GM18951 (cell line): ENCODE results near the gene IL20RA.
"Not testable (repeated sequence)": the region's sequence is repeated elsewhere in the genome, so short reads cannot be mapped to it uniquely, and the experiment has no call there.

Source experiments
- POLR2A ChIP-seq: IDR thresholded peaks from 4 replicates; pipeline ENCODE4 v1.6.1; 2011; ENCODE audit warnings: mild to moderate bottlenecking; ENCODE audit not compliant: insufficient read length, insufficient read depth; ENCODE audit errors: extremely low read depth
- in situ Hi-C: fragments of 300-500 bp; cut with MboI; formaldehyde crosslinking; loops from one replicate; pipeline ENCODE4 v1.12.0; 2022; ENCODE audit warnings: low sequenced_read_pairs, mixed read lengths, inconsistent platforms; ENCODE audit not compliant: unreplicated experiment

IL20RA gene

DNA sequence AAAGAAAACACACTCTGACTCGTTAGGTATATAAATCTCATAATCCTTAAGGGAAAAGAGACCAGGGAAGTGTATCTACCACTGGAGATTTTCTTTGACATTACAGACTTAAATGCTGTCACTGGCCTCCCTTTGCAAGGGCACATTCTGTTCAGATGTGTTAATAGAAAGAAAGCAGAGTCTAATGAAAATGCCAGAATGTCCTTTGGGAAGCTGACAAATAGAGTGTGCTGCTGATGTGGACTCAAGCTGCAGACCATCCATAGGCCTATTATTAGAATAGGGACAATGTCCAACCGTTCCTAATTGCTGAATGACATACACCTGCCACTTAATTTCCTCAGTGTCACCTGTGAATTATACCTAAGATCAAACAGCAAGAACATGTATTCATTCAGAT is 81.5 kb downstream of the IL20RA start:
- TF ChIP-seq POLR2A: no peak
- in situ Hi-C loops: no loop called here

DNA sequence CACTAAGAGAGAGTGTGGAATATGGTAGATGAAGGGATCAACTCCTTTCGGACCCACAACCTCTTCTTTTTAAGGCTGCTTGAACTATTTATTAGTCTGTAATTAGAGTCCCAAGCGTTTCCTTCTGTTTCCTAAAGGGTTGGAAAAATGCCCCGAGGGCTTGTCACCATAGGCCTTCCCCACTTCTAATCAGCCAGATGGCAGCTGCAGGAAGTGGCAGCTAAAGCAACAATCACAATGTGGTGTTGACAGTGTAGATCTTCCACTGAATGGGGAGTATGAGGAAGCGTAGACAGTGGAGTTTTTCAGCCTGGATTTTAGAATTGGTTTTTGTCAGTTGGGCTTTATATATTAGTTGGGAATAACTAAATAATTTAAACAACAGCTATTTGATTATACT is 82.1 kb downstream of the IL20RA start:
- TF ChIP-seq POLR2A: no peak
- in situ Hi-C loops: no loop called here

DNA sequence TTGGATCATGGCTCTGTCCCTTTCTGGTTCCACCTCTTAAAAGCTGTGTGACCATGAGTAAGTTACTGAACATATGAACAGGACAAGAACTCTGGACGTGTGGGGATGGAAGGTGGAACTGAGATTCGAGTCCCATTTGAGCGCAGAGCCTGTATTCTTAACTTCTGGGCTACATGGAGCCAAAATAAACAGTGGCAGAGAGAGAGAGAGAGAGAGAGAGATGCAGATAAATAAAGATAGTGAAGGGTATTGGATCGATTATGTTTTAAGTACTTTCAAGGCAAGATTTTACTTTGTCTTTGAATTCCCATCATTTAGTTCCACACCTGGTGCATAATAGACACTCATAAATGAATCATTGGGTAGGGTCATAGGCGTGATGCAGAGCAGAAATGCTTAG is 82.9 kb downstream of the IL20RA start:
- no peak for TF ChIP-seq POLR2A
- in situ Hi-C loops: no loop called here

DNA sequence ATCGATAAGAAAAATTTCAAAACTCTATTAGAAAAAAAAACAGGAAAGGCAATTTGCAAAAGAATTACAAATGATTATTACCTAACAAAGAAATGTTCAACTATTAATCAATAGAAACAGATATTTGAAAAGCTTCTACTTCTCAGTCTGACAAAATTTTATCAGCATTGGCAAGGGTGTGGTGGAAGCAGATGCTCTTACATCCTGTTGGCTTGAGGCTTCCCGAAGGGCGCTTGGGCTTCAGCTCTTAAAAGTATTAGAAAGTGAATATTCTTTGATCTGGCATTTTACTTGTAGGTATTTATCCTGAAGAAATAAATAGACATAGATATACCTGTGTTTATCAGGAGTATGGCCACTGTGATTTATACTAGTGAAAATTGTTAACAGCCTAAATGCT is 84.0 kb downstream of the IL20RA start:
- TF ChIP-seq POLR2A: no peak
- in situ Hi-C loops: no loop called here

DNA sequence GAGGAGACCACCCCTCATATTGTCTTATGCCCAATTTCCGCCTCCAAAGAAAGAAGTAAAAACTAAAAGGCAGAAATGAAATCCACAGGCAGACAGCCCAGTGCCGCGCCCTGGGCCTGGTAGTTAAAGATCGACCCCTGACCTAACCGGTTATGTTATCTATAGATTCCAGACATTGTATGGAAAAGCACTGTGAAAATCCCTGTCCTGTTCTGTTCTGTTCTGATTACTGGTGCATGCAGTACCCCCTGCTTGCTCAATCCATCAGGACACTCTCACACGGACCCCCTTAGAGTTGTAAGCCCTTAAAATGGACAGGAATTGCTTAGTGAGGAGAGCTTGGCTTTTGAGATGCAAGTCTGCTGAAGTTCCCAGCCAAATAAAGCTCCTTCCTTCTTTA is 84.8 kb downstream of the IL20RA start:
- in situ Hi-C loops: not testable (repeated sequence)

DNA sequence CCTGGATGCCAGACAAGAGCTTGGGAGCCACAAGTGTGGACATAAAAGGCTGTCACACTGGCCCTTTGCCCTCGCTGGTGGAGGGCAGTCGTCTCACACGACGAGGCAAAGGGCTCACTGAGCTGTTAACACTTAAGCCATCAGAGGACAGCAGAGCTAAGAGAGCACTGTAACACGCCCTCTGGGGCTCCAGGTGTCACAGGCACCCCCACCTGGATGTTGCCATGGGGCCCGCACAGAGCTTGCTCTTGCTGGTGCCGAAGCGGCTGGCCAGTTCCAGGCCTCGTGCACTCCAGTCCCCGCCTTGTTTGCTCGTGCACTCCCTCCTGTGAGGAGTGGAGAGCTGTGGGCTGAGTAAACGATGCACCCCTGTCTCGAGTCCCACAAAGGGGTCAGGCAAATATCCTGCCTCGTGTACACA is 85.3 kb downstream of the IL20RA start:
- in situ Hi-C loops: no loop called here
- no peak for TF ChIP-seq POLR2A

DNA sequence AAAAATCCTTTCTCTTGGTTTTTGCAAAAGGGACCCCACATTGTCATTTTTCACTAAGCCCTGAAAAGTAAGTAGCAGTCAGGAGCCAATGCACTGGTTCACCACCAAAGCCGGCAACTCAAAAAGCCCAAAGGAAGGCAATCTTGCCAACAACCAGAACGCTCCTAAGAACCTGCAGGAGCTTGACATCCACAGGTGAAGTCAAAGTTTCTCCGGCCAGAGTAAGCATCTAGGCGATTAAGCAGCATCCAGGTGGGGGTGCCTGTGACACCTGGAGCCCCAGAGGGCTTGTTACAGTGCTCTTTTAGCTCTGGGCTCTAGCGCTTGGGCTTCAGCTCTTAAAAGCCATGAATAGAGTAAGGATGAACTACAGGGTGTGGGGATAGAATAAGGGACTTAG is 86.6 kb downstream of the IL20RA start:
- in situ Hi-C loops: no loop called here
- no peak for TF ChIP-seq POLR2A

DNA sequence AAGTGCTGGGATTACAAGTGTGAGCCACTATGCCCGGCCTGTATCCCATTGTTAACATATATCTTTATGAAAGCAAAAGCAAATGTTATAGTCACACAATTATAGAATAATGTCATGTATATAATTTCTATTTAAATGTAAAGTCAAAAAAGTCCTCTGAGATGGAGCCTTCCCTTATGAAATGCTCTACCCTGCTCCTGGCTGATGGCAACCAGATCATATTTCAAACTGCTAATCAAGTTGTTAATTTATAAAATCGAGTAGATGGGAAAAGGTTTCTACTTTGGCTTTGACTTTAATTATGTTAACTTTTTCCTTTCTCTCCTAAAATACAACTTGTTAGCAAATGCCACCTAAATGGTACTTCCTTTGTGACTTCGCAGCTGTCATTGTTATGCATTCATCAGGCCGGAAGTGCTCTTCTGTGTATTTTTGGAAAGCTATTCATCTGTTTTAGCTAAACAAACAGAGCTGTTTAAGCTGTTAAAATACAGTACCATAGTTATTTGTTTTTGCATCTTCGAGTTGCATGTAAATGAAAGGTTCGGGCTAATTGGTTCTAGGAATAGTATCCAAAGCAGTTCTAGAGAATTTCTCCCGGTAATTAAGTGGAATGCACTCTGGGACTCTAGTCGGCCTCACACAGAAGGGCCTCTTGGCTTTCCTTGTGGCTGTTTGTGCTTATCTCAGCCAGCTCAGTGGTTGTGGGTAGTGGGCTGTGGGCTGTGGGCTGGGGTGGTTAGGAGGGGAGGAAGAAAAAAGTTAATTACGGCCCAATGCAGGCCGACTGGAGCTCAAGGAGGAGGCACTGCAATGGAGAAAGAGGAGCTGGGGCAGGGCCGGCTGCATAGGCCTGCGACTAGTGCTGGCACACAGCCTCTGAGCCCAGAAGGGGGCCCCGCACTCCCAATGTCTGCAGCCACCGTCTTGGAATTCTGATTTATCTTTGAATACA is 87.9 kb downstream of the IL20RA start:
- in situ Hi-C loops: no loop called here
- TF ChIP-seq POLR2A: no peak

DNA sequence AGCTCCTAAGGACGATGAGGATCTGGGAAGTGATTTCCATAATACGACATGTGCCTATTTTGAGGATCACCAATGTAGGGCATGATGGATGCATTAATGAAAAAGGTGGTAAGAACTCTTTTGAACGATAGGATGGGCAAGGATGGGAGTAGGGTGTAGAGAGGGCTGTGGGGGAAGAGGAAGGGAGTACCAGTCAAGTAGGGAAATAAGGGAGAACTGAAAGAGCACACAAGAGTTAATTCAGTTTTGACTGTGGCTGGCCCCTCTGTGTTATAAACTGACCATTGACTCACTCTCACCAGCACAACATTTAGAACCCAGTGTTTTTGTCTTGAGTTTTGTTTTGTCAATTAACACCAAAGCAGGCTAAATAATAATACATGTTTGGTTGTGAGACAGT is 89.6 kb downstream of the IL20RA start:
- no peak for TF ChIP-seq POLR2A
- in situ Hi-C loops: no loop called here

DNA sequence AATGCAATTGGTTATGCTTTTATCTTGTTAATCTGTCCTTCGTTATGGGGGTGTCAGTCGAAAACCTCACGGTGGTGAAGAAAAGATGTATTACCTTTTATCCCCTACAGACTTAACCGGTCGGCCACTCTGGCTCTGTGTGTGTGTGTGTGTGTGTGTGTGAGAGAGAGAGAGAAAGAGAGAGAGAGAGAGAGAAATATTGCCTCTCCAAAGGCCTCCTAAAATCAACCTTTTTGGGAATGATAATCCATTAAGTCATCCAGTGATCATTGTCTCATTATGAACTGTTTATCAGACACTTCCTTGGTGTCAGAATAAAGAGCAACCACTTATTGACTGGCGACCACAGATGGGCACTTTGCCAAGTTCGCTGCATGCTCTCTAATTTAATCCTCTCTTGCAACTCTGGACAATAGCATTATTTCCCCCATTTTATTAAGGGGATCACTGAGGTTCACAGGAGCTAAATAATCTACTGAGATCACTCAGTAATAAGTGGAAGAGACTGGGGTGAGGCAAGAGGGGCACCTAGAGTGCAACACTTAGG is 92.0 kb downstream of the IL20RA start:
- in situ Hi-C loops: no loop called here
- TF ChIP-seq POLR2A: no peak

DNA sequence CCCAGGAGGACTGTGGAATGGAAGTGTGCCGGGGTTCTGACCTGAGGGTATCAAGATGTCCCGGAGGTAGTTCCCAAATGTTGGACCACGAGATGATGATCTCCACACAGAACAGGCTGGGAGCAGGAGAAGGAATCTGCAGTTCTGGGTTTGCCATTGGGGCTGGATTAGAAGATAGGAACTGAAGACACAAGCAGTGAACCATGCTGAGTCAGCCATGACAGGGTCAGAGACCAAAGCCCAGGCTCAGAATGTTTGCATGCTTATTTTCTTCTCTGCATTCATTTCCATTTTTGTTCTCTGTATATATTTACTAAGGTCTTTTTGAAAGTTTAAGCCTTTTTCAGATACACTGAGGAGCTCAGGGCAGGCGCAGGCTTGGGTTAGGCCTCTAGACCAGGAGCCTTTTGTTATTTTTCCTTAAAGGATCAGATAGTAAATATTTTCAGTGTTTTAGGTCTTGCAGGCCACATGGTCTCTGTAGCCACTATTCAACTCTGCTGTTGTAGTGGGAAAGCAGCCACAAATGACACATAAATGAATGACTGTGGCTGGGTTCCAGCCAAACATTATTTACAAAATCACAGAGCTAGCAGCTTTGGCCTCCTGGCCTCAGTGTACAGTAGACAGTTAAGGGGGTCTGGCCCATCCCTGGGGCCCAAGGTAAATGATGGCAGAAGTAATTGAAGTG is 94.2 kb downstream of the IL20RA start:
- TF ChIP-seq POLR2A: no peak
- in situ Hi-C loops: no loop called here
